IPS-18c (cell line): ENCODE data around the gene FKBP8.
"Not testable (repeated sequence)": the region's sequence is repeated elsewhere in the genome, so short reads cannot be mapped to it uniquely, and the experiment has no call there.

Source experiments
- H3K4me3 ChIP-seq: 2 replicates; pipeline ENCODE4 v1.7.0; 2013; ENCODE audit warnings: low read depth, mild to moderate bottlenecking, low read length, moderate library complexity; ENCODE audit not compliant: insufficient read depth
- H3K9me3 ChIP-seq: one replicate; pipeline ENCODE4 v1.6.1; 2013; ENCODE audit warnings: mild to moderate bottlenecking, low read length, moderate library complexity; ENCODE audit not compliant: control insufficient read depth, insufficient read depth

FKBP8 gene

DNA sequence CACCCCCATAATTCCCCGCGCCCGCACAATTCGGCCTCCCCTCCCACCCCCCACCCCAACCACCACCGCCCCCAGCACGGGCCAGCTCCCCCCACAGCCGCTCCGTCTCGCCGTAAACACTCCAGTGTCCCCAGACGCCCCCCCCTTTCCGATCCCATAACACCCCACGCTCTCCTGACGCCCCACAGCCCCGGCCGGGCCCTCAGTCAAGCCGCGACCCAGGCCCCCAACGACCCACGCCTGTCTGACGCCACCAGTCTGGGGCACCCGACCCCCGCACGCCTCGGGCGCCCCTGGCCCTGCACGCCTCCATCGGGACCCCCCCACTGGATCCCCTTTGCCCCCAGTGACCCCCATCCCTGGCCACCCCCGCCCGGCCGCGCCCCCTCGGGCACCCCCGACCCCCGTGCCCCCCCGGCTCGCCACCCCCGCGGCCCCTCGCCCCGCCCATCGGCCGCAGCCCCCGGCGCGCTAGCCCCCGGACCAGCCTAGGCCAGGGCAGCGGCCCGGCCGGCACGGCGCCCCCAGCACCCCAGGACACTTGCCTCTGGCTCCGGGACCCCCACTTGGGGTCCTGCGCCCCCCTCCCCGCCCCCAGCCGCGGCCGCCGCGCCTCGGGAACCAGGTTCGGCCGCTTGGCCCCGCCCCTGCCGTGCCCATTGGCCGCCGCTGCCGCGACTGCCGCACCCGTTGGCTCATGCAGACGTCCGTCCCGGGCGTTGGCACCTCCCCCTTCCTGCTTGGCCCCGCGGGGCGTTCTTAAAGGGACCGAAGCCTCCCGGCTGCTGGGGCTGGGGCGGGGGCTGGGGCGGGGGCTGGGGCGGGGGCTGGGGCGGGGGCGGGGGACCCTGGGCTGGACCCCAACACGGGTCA lies at the start of gene FKBP8:
TSS of gene FKBP8 (minus strand) at position 633 of the 873 bp plus-strand sequence. CDS start 1,603 bp downstream, outside the sequence.
- Histone ChIP-seq H3K9me3 (no peaks in the 10 kb centered on the region), H3K4me3 (peak within 1 kb of the TSS; percentile 55)

DNA sequence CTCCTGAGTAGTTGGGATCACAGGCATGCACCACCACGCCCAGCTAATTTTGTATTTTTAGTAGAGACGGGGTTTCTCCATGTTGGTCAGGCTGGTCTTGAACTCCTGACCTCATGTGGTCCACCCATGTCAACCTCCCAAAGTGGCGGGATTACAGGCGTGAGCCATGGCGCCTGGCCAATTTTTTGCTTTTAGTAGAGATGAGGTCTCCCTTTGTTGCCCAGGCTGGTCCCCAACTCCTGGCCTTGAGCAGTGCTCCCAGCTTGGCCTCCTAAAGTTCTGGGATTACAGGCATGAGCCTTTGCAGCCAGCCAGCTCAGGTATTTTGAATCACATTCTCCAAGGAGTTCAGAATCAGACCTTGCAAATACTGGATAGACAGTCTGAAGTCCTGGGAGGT lies 49.4 kb upstream of the FKBP8 start:
- not testable (repeated sequence) for H3K4me3 ChIP-seq, H3K9me3 ChIP-seq

DNA sequence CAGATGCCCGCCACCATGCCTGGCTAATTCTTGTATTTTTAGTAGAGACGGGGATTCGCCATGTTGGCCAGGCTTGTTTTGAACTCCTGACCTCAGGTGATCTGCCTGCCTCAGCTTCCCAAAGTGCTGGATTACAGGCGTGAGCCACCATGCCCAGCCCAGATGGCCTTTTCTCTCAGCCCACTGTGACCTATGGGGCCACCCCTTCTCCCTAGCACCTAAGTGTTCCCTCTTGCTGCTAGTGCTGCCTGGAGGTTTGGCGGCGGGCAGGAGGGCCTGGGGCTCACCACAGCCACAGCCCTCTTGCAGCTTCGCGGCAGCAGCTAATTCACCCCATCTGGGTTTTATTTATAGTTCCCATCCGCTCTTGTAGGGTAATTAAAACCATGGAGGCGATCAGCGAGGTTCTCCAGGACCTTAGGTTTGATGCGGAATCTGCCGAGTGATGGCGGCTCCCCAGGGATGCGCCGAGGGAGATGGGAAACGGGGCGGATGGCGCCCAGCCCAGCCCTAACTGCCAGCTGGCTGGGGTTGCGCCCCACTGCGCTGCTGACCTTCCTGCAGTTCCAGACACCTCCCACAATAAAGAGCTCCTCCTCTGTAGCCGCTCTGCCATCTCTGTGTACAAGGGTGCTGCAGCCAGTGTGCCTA lies 48.5 kb upstream of the FKBP8 start:
- H3K9me3 ChIP-seq = no peaks in the 10 kb centered on the region
- H3K4me3 ChIP-seq = no peak overlapping the region

DNA sequence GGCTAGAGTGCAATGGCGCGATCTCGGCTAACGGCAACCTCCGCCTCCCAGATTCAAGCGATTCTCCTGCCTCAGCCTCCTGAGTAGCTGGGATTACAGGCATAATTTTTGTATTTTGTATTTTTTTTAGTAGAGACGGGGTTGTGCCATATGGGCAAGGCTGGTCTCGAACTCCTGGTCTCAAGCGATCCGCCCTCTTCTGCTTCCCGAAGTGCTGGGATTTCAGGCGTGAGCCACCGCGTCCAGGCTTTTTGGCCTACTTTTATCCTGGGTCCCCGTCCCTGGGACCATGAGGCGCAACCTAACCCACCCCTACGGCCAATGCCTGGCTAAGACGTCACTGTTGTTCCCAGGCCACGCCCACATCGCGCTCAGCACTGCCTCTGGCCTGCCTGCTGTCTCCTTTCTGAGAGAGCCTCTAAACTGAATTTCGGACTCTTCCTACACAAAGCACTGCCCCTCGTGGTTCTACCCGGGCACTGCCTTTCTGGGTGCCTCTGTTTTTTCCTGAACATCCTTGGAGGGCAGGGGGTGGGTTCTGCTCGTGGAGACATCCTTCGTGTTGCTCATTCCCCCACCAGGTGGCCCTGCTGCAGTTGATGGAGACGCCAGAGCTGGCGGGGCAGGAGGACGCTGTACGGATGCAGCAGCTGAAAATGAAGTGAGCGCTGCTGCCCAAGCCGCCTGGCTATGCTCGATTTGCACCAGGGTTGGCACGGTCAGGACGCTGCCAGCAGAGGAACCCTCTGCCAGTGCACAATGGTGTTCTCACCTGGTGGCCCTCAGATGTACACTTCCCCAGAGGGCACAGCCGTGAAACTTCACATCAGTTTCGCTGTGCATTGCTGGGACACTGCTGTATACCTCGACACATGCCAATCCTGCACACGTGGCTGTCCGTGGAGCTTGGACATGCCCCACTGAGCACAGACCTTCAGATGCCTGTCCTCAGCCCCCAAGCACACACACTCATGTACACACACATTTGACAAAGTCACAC lies 47.2 kb upstream of the FKBP8 start:
- peak overlapping the region; percentile 99; the same call in 1 of the 2 replicates for H3K4me3 ChIP-seq

DNA sequence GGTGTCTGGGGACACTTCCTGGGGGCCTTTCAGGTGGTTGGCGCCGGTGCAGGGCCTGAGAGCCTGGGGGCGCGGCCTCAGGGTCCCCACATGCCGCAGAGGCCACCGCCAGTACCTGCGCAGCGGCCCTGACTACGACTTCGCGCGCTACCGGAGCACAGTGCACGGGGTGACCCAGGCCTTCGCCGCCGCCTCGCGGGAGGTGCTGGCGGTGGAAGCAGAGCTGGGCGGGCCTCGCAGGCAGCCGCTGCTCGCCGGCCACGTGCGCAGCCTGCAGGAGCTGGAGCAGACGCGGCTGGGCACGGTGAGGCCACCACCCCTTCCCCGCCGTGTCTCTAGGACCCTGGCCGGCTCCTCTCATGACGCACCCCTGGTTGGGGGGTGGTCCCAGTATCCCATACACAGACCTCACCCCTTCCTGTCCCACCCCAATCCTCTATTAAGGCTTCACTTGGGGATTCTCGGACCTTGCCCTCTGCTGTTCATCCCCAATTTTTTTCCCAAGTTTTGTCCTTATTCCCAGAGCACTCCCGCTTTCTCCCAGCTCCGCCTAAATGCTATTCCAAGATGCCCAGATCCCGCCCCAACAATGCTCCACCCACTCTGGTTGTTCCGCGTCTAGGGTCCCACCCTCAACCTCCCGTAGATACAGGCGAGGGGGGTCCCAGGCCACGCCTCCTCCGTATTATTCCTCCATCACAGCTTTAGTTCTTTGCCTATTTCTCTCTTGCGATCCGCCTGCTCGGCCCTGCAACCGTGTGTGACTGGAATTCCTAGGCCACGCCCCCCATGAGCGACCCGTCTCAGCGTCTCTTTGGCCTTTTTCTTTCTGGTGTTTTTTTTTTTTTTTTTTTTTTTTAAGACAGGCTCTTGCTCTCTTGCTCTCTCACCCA lies 46.3 kb upstream of the FKBP8 start:
- H3K4me3 ChIP-seq = peak overlapping the region; percentile 99
- H3K9me3 ChIP-seq = no peaks in the 10 kb centered on the region

More for the DNA sequence above, 47.2 kb upstream of the FKBP8 start:
- H3K9me3 ChIP-seq = no peaks in the 10 kb centered on the region

DNA sequence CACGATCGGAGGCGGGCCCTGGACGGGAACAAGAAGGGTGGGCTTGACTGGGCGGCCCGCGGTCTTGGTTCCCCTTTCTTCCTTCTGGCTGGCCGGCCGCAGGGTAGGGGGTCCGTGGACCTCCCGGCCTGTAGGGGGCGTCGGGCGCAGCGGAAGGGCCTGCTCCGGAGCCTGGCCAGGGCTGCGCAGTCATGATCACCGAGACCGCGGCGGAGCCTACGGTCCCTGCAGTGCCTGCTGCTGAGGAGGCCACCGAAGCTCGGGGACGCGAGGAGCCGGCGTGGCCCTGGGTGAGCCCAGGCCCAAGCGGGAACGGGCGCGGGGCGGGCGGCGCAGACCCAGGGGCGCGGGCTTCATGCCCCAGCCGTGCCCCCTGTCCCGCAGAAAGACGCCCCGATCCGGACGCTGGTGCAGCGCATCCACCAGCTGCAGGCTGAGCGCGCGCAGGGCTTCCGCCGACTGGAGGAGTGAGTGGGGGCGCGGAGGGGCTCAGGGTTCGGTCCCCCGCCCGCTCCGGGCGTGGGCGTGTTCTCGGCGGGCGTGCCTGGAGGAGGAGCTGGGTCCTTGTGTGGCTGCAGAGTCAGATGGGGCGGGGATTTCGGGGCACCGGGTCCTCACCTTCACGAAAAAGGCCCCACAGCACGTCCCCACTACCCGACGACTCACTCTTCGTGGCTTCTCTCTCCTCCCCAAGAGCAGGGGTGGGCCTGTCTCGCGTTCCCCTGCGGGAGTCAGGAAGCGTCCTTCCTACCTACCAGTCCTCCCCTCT lies 45.4 kb upstream of the FKBP8 start, which contains the start of gene REX1BD:
TSS of gene REX1BD (plus strand) at position 188 of the 769 bp plus-strand sequence. CDS start at position 192, 4 bp downstream.
- no peaks in the 10 kb centered on the region for H3K9me3 ChIP-seq

DNA sequence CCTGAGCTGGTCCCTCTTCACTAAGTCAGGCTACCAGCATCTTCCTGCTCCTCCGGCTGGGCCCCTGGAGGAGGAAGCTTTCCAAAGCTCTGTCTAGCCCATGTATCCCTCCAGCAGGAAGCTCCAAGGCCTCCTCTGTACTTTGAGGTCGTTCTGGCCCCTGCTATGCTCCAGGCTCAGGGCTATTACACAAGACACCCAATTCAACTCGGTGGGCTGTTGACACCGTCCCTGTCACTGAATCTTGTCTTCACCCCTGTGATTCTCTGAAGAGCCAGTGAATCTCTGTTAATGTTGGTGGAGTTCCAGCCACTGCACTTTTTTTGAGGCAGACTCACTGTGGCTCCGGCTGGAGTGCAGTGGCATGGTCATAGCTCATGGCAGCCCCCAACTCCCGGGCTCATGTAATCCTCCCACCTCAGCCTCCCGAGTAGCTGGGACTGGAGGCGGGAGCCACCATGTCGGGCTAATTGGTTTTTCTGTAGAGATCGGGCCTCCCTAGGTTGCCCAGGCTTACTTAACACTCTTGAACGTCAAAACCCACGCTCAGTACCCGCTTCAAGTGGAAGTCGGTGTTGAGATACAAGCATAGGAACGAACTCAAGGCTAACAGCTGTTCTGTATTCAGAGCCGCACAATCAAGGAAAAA lies 44.7 kb upstream of the FKBP8 start:
- H3K9me3 ChIP-seq = no peaks in the 10 kb centered on the region
- H3K4me3 ChIP-seq = peak overlapping the region; percentile 99

More for the DNA sequence above, 45.4 kb upstream of the FKBP8 start, which contains the start of gene REX1BD:
- H3K4me3 ChIP-seq = peak within 1 kb of the TSS; percentile 99

DNA sequence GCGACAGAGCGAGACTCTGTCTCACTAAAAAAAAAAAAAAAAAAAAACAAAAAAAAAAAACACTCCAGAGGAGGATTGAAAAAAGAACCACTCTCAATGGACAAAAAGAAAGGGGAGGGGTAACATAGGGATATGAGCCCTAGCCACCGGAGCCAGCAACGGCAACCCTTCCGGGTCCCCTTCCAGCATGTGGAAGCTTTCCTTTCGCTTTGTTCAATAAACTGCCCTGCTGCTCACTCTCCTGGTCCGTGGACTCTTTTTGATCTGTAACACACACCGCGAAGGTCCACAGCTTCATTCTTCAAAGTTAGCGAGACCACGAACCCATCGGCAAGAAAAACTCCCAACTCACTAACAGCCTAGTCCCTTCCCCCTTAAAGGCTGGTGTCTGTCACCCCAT lies 44.2 kb upstream of the FKBP8 start:
- no peak overlapping the region for H3K4me3 ChIP-seq
- H3K9me3 ChIP-seq = no peaks in the 10 kb centered on the region

DNA sequence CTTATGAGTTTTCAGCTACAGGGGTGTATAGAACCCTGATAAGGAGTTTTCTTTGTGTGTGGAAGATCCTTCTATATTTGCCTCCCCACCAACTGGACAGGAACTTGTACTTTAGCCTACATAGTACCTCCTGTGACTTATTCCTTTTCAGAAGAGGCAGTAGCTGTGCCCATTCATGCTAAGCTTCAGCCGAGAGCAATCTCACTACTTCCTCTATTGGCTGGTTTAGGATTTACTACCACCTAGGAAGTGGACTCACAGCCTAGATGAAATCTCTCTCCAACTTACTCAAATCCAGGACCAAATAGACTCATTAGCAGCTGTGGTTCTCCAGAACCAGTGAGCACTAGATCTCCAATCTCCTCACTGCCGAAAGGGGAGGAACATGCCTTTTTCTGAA lies 42.9 kb upstream of the FKBP8 start:
- no peak overlapping the region for H3K4me3 ChIP-seq
- no peaks in the 10 kb centered on the region for H3K9me3 ChIP-seq

DNA sequence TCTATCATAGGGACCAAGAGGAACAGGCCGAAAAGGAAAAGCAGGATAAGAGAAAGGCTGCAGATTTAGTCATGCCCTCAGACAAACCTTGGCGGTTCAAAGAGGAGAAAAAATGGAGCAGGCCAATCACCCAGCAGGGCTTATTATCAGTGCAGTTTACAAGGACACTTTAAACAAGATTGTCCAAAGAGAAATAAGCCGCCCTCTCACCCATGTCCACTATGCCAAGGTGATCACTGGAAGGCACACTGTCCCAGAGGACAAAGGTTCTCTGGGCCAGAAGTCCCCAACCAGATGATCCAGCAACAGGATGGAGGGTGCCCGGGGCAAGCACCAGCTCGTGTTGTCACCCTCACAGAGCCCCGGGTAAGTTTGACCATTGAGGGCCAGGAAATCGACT lies 36.9 kb upstream of the FKBP8 start:
- H3K9me3 ChIP-seq = no peaks in the 10 kb centered on the region

DNA sequence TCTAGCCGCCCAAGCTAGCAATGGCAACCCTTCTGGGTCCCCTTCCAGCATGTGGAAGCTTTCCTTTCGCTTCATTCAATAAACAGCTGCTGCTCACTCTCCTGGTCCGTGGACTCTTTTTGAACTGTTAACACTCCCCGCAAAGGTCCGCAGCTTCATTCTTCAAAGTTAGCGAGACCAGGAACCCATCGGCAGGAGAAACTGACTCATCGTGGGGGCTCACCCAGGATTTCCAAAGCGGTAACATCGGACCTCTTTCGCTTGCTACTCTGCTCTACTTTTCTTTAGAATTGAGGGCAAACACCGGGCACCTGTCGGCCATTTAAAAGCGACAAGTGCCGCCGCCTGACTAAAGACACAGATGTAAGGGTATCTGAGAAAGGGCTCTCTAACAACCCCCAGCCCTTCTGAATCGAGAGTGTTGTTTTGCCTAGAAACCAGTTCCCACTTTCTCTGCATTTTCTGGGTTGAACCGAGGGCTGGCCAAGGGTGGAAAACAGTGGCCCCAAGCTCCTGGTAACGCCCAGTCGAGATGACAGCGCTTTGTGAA lies 34.1 kb upstream of the FKBP8 start:
- Histone ChIP-seq H3K9me3 (peaks cover 4% of the 10 kb centered on the region), H3K4me3 (no peak overlapping the region)

More for the DNA sequence above, 36.9 kb upstream of the FKBP8 start:
- no peak overlapping the region for H3K4me3 ChIP-seq

DNA sequence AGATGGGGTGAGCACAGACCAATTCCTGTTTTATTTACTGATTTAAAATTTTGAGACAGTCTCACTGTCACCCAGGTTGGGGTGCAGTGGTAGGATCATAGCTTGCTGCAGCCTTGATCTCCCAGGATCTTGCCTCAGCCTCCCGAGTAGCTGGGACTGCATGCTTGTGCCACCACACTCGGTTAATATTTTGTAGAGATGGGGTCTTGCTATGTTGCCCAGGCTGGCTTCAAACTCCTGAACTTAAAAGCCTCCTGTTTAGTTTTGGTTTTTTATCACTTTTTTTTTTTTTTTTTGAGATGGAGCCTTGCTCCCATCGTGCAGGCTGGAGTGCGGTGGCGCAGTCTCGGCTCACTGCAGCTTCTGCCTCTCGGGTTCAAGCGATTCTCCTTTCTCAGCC lies 33.0 kb upstream of the FKBP8 start:
- H3K4me3 ChIP-seq = no peak overlapping the region
- peaks cover 4% of the 10 kb centered on the region for H3K9me3 ChIP-seq

DNA sequence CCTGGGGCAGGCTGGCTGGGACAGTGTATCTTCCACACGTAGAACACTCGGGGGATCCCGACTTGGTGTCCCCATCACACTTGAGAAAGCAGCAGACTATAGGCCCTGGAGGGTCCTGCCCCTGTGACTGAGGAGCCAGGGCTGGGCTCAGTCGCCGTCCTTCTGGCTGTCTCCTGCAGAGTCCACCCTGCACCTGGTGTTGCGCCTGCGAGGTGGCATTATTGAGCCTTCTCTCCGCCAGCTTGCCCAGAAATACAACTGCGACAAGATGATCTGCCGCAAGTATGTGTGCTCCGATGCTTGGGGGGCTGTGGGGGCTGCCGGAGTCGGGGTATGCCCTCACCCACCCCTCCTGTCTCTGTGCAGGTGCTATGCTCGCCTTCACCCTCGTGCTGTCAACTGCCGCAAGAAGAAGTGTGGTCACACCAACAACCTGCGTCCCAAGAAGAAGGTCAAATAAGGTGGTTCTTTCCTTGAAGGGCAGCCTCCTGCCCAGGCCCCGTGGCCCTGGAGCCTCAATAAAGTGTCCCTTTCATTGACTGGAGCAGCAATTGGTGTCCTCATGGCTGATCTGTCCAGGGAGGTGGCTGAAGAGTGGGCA lies 31.4 kb upstream of the FKBP8 start:
- no peak overlapping the region for H3K4me3 ChIP-seq
- peaks cover 4% of the 10 kb centered on the region for H3K9me3 ChIP-seq

DNA sequence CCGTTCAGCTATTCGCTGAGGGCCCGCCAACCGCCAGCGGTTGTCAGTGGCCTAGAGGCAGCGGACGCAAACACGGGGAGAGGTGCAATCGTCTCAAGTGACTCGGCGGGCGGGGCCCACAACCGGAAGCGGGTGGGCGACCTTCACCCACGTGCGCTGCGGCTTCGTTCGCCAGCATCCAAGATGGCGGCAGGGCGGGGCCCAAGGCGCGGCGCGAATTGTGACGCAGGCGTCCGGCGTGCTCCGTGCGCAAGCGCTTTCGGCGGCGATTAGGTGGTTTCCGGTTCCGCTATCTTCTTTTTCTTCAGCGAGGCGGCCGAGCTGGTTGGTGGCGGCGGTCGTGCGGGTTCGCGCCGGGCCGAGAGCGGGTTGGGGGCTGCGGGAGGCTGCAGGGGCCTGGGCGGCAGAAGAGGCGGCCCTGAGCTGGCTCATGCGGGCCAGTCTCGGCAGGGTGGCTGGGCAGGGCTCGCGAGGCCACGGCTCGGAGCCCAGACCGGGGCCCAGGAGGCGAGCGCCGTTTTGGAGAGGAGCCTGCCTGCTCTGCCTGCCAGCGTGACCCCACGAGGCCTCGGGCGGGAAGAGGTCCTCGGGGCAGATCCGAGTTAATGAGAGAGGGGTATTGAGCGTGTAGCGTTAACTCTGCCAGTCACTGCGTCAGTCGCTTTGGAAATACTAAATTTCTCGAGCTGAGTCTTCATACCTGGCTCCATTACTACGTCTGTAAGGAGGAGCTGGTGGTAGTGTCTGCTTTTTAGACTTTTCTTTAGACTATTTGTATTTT lies 28.4 kb upstream of the FKBP8 start, which contains the start of gene UBA52:
TSS of gene UBA52 (plus strand) at position 294 of the 781 bp plus-strand sequence. CDS start 1,444 bp downstream, outside the sequence.
- Histone ChIP-seq H3K9me3 (peaks cover 4% of the 10 kb centered on the region), H3K4me3 (peak within 1 kb of the TSS; percentile 98)
